HepG2 (cell line): ENCODE data around the gene ENC1. TPM values are rescaled to one million over a fixed set of nuclear protein-coding genes. Genes with fewer than 3 reads are reported as not detected.

Experiments
- ATAC-seq: fragments of 200-7000 bp; cut with Tn5 transposase; 3 replicates; pipeline ENCODE4 v1.9.1; 2020; ENCODE audit warnings: mild to moderate bottlenecking, moderate library complexity
- BruUV-seq: library from RNA; stranded (reverse); fragments of 400-500 nt; replicated peaks from 2 replicates; lab custom pipeline; 2021; lab: Mats Ljungman, UMichigan
- CTCF ChIA-PET: fragments of 300-600 bp; formaldehyde crosslinking; extraction: SDS; loops from one replicate; lab custom pipeline; 2021; ENCODE audit warnings: low total read pairs, inconsistent platforms, low intra/inter-chr PET ratio; lab: Yijun Ruan, JAX
- POLR2A ChIA-PET: fragments of 350-600 bp; sonication (Branson Sonifier 250); formaldehyde crosslinking; loops from one replicate; lab custom pipeline; 2020; ENCODE audit warnings: antibody characterized with exemption, inconsistent platforms; lab: Yijun Ruan, JAX
- DNase-seq: peaks from one replicate; pipeline ENCODE4 v3.0.0-alpha.2; 2015; ENCODE audit warnings: low spot score
- FAIRE-seq: peaks from 3 replicates; lab custom pipeline; 2011; peaks lifted over from hg19 to GRCh38; lab: Jason Lieb, UNC
- H2AFZ ChIP-seq: one replicate; pipeline ENCODE4 v1.6.1; 2011; ENCODE audit warnings: low read length, inconsistent platforms
- H3K27ac ChIP-seq: fragments of 300-600 bp; 3 replicates; pipeline ENCODE4 v1.8.0; 2011; ENCODE audit warnings: mixed run types, mild to moderate bottlenecking, mixed read lengths, low read length, inconsistent platforms; ENCODE audit not compliant: insufficient read depth; ENCODE audit errors: extremely low read length
- H3K27me3 ChIP-seq, 2 experiments: fragments of 200-600 bp in 1 of 2; 2 replicates in 1 of 2; 3 replicates in 1 of 2; pipeline versions ENCODE4 v1.6.0 to v1.8.0; 2011; ENCODE audit warnings: low read length in 2 of 2, mild to moderate bottlenecking in 2 of 2, moderate library complexity in 2 of 2, inconsistent platforms in 1 of 2; ENCODE audit not compliant: insufficient read depth in 2 of 2, control insufficient read depth in 1 of 2
- H3K36me3 ChIP-seq, 2 experiments: fragments of 200-600 bp in 1 of 2; replicated peaks in 1 of 2; 2 replicates in 1 of 2; 3 replicates in 1 of 2; pipeline versions ENCODE4 v1.5.1 to v1.8.0; 2011; ENCODE audit warnings: low read length in 2 of 2, inconsistent platforms in 1 of 2; ENCODE audit not compliant: insufficient read depth in 2 of 2, control insufficient read depth in 1 of 2
- H3K4me1 ChIP-seq: 2 replicates; pipeline ENCODE4 v1.5.1; 2012; ENCODE audit warnings: low read length, inconsistent platforms; ENCODE audit not compliant: insufficient read depth
- H3K4me2 ChIP-seq: 2 replicates; pipeline ENCODE4 v1.6.0; 2011; ENCODE audit warnings: low read depth, low read length, inconsistent platforms
- H3K4me3 ChIP-seq, 3 experiments: fragments of 200-600 bp in 1 of 3; sonication (generic), shearing (Covaris generic) in 1 of 3; replicated peaks in 1 of 3; 2 replicates each; pipeline ENCODE4 v1.5.1; 2011 to 2016; ENCODE audit warnings: low read length in 3 of 3, inconsistent platforms in 2 of 3, low read depth in 2 of 3, mild to moderate bottlenecking in 2 of 3, control low read depth in 1 of 3, mixed read lengths in 1 of 3; ENCODE audit not compliant: insufficient read depth in 1 of 3
- H3K79me2 ChIP-seq: one replicate; pipeline ENCODE4 v1.6.1; 2011; ENCODE audit warnings: low read length, inconsistent platforms; ENCODE audit not compliant: insufficient read depth
- H3K9ac ChIP-seq: 2 replicates; pipeline ENCODE4 v1.6.0; 2011; ENCODE audit warnings: mild to moderate bottlenecking, low read depth, low read length, inconsistent platforms; ENCODE audit not compliant: insufficient read depth
- H3K9me3 ChIP-seq: 2 replicates; pipeline ENCODE4 v1.5.1; 2012; ENCODE audit warnings: mild to moderate bottlenecking, low read length
- H4K20me1 ChIP-seq: 2 replicates; pipeline ENCODE4 v1.6.0; 2011; ENCODE audit warnings: inconsistent platforms, mild to moderate bottlenecking, low read length, moderate library complexity; ENCODE audit not compliant: insufficient read depth
- BRCA1 ChIP-seq: sonication (generic); formaldehyde crosslinking; IDR thresholded peaks from 2 replicates; pipeline ENCODE4 v1.4.0; 2020; ENCODE audit warnings: missing genetic modification reagents
- CC2D1A ChIP-seq: sonication (generic); formaldehyde crosslinking; IDR thresholded peaks from 2 replicates; pipeline ENCODE4 v1.8.1; 2023; ENCODE audit warnings: mild to moderate bottlenecking, missing genetic modification reagents
- DZIP1 ChIP-seq: sonication (generic); formaldehyde crosslinking; IDR thresholded peaks from 2 replicates; pipeline ENCODE4 v1.5.0; 2020; ENCODE audit warnings: mild to moderate bottlenecking, missing genetic modification reagents
- EZH2 ChIP-seq: conservative IDR thresholded peaks from 2 replicates; pipeline ENCODE4 v1.6.1; 2012; ENCODE audit warnings: mild to moderate bottlenecking, low read depth, low read length, moderate library complexity
- FLYWCH1 ChIP-seq: sonication (generic); formaldehyde crosslinking; IDR thresholded peaks from 2 replicates; pipeline ENCODE4 v1.8.1; 2023; ENCODE audit warnings: mild to moderate bottlenecking, missing genetic modification reagents
- FOXM1 ChIP-seq: sonication (generic); formaldehyde crosslinking; IDR thresholded peaks from 2 replicates; pipeline ENCODE4 v1.5.0; 2020; ENCODE audit warnings: missing genetic modification reagents
- MAX ChIP-seq: IDR thresholded peaks from 2 replicates; pipeline ENCODE4 v1.6.1; 2012; ENCODE audit warnings: inconsistent platforms
- PLSCR1 ChIP-seq: sonication (generic); formaldehyde crosslinking; IDR thresholded peaks from 2 replicates; pipeline ENCODE4 v1.5.0; 2020; ENCODE audit warnings: missing genetic modification reagents, mild to moderate bottlenecking, borderline replicate concordance
- TBP ChIP-seq: sonication (generic); formaldehyde crosslinking; IDR thresholded peaks from 2 replicates; pipeline ENCODE4 v1.5.0; 2020; ENCODE audit warnings: missing genetic modification reagents
- ZNF101 ChIP-seq: sonication (generic); formaldehyde crosslinking; IDR thresholded peaks from 2 replicates; pipeline ENCODE4 v1.4.0; 2020; ENCODE audit warnings: mild to moderate bottlenecking, low read depth, missing genetic modification reagents, borderline replicate concordance
- ZNF256 ChIP-seq: sonication (generic); formaldehyde crosslinking; conservative IDR thresholded peaks from 2 replicates; pipeline ENCODE4 v1.4.0; 2020; ENCODE audit warnings: missing genetic modification reagents
- ZNF501 ChIP-seq: sonication (generic); formaldehyde crosslinking; IDR thresholded peaks from 2 replicates; pipeline ENCODE4 v1.5.1; 2020; ENCODE audit warnings: mild to moderate bottlenecking, moderate library complexity, missing genetic modification reagents
- ZNF556 ChIP-seq: sonication (generic); formaldehyde crosslinking; IDR thresholded peaks from 2 replicates; pipeline ENCODE4 v1.4.0; 2020; ENCODE audit warnings: mild to moderate bottlenecking, missing genetic modification reagents, borderline replicate concordance
- ZNF629 ChIP-seq: sonication (generic); formaldehyde crosslinking; conservative IDR thresholded peaks from 2 replicates; pipeline ENCODE4 v1.5.0; 2020; ENCODE audit warnings: missing genetic modification reagents
- ZNF841 ChIP-seq: sonication (generic); formaldehyde crosslinking; IDR thresholded peaks from 2 replicates; pipeline ENCODE4 v1.8.1; 2023; ENCODE audit warnings: missing genetic modification reagents, borderline replicate concordance
- WGBS: methylation state at CpG from one replicate; pipeline ENCODE4 v1.1.6; 2017; ENCODE audit warnings: low lambda C conversion rate; 5-methylcytosine and 5-hydroxymethylcytosine counted together
- in situ Hi-C: cut with HindIII; loops from 2 replicates; pipeline ENCODE4 v1.10.0; 2017; ENCODE audit warnings: low pct_unique_long_range_greater_than_20kb; ENCODE audit not compliant: extremely low pct_ligation_motif_present
- intact Hi-C: fragments of 100-400 bp; cut with micrococcal nuclease; formaldehyde crosslinking; loops from one replicate; pipeline ENCODE4 v1.10.0; 2022; ENCODE audit not compliant: unreplicated experiment
- polyA plus RNA-seq, 8 experiments: library from polyadenylated mRNA; depleted of rRNA in 3 of 8; stranded (reverse) in 7 of 8; unstranded in 1 of 8; fragments of >200 nt; fragmentation: Illumina TruSeq in 4 of 8; extraction: Trizol in 4 of 8; gene quantifications; 2 replicates each; pipeline versions ENCODE4 v1.2.1 to v1.2.3, GENCODE V29; 2011 to 2016; ENCODE audit warnings: low read depth in 4 of 8, missing spikeins in 1 of 8, mixed read lengths in 1 of 8; ENCODE audit not compliant: insufficient read depth in 1 of 8
- total RNA-seq, 5 experiments: library from RNA; depleted of rRNA; stranded (reverse); fragments of >200 nt; fragmentation: Illumina TruSeq; extraction: Trizol; gene quantifications; 2 replicates each; pipeline ENCODE4 v1.2.3, GENCODE V29; 2016; ENCODE audit warnings: low read depth in 1 of 5
- TF ChIP-seq, protein P1 (sequence below): sonication (generic); formaldehyde crosslinking; IDR thresholded peaks from 2 replicates; pipeline ENCODE4 v1.4.0; 2020; ENCODE audit warnings: missing genetic modification reagents

The ENC1 gene
- total and polyA plus RNA-seq, 2 of the 13 experiments (the other 11 are each of a cell fraction or from before 2014, with no cell fraction given): 63.8 to 64.4 TPM

- no peak for TF ChIP-seq ZNF101 (CRISPR knock-in tag)
- no peak for TF ChIP-seq FOXM1 (CRISPR knock-in tag)
- TF ChIP-seq BRCA1 (CRISPR knock-in tag): no peak
- TF ChIP-seq FLYWCH1 (CRISPR knock-in tag): no peak
- no peak for TF ChIP-seq ZNF556 (CRISPR knock-in tag)
These were observed 17.4 kb downstream of the ENC1 start (continued) for GRCh38 chr5:74623006-74623611.

DNA sequence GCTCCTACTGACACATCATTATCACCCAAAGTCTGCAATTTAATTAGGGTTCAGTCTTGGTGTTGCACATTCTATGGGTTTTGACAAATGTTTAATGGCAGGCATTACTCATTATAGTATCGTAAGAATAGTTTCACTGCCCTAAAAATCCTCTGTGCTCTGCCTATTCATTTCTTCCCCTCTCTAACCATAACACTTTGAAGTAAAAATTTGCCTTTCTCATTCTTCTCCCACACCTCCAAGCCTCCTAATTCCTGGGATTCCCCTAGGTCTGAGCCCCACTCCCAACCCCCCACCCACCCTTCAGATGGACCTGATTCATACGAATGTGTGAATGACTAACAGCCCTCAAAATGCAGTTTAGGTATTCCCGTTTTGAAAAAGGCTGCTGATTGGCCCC, 18.4 kb downstream of the ENC1 start:
- FAIRE-seq (no peak), ATAC-seq (no peak), DNase-seq (no peak)
- POLR2A ChIA-PET: no interaction called here
- Histone ChIP-seq H3K4me1 (peaks cover 46% of the 10 kb centered on the region), H3K36me3 (no peaks in the 10 kb centered on the region), H3K79me2 (no peaks in the 10 kb centered on the region), H3K27me3 (no peaks in the 10 kb centered on the region), H3K9me3 (peaks cover 4% of the 10 kb centered on the region; the same call in 1 of the 2 replicates), H3K27ac (no peak overlapping the region), H4K20me1 (peaks cover 3% of the 10 kb centered on the region; the same call in 1 of the 2 replicates), H3K9ac (no peak overlapping the region), H3K4me2 (no peak overlapping the region), H3K4me3 (no peak overlapping the region), H2AFZ (no peak overlapping the region)
- intact Hi-C loops: no loop called here
- in situ Hi-C loops: no loop called here
- no TSS peak for BruUV-seq
- 79% methylated on average over 3 of the region's 3 CpGs for WGBS
- CTCF ChIA-PET: no interaction called here
- TF ChIP-seq ZNF629 (CRISPR knock-in tag) (no peak), MAX (no peak), ZNF841 (CRISPR knock-in tag) (no peak), PLSCR1 (no peak), DZIP1 (CRISPR knock-in tag) (no peak), EZH2 (no peak), TBP (CRISPR knock-in tag) (no peak), ZNF501 (CRISPR knock-in tag) (no peak), CC2D1A (CRISPR knock-in tag) (no peak), ZNF256 (CRISPR knock-in tag) (no peak)
- TF ChIP-seq, protein P1, sequence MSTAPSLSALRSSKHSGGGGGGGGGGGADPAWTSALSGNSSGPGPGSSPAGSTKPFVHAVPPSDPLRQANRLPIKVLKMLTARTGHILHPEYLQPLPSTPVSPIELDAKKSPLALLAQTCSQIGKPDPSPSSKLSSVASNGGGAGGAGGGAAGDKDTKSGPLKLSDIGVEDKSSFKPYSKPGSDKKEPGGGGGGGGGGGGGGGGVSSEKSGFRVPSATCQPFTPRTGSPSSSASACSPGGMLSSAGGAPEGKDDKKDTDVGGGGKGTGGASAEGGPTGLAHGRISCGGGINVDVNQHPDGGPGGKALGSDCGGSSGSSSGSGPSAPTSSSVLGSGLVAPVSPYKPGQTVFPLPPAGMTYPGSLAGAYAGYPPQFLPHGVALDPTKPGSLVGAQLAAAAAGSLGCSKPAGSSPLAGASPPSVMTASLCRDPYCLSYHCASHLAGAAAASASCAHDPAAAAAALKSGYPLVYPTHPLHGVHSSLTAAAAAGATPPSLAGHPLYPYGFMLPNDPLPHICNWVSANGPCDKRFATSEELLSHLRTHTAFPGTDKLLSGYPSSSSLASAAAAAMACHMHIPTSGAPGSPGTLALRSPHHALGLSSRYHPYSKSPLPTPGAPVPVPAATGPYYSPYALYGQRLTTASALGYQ (CRISPR knock-in tag): no peak
